ENCODE measurements around the gene CT47C1.

DNA sequence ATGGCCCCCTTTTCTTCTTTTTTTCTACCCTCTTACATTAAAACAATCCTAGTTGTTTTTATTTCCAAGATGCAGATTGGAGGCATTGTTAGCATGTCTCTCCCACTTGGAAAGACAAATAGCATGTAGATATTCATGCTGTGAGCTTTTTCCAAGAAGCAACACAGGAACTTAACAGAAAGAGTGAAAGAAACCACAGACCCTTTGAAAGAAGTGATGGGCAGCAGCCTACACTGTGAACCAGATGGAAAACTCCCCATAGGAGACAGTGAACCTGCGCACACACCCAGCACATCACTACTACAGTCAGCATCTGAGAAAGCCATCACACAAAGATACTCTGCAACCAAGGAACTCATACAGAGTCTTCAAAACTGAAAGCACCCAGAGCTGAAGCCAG, 17.8 kb downstream of the CT47C1 start:
- TF ChIP-seq ZNF510 (tag by site-specific recombination; IDR thresholded peaks at IDR 0.05; ENCODE audit: insufficient replicate concordance) (no peak), ZNF610 (tag by site-specific recombination; IDR thresholded peaks at IDR 0.05; ENCODE audit: borderline replicate concordance) (no peak), ZNF529 (tag by site-specific recombination; IDR thresholded peaks at IDR 0.05; ENCODE audit: insufficient replicate concordance) (no peak), KLF10 (tag by site-specific recombination; IDR thresholded peaks at IDR 0.05) (no peak), ZNF23 (tag by site-specific recombination; IDR thresholded peaks at IDR 0.05; ENCODE audit: borderline replicate concordance) (no peak), MEIS1 (CRISPR knock-in tag; IDR thresholded peaks at IDR 0.05; ENCODE audit: borderline replicate concordance) (no peak), TCF7L2 (IDR thresholded peaks at IDR 0.05; ENCODE audit: borderline replicate concordance, low read depth, low read length) (no peak), ZNF112 (tag by site-specific recombination; IDR thresholded peaks at IDR 0.05) (no peak), ZNF530 (tag by site-specific recombination; IDR thresholded peaks at IDR 0.05; ENCODE audit: low read depth) (no peak), SP2 (tag by site-specific recombination; IDR thresholded peaks at IDR 0.05) (no peak)
- TF ChIP-seq, protein P1, sequence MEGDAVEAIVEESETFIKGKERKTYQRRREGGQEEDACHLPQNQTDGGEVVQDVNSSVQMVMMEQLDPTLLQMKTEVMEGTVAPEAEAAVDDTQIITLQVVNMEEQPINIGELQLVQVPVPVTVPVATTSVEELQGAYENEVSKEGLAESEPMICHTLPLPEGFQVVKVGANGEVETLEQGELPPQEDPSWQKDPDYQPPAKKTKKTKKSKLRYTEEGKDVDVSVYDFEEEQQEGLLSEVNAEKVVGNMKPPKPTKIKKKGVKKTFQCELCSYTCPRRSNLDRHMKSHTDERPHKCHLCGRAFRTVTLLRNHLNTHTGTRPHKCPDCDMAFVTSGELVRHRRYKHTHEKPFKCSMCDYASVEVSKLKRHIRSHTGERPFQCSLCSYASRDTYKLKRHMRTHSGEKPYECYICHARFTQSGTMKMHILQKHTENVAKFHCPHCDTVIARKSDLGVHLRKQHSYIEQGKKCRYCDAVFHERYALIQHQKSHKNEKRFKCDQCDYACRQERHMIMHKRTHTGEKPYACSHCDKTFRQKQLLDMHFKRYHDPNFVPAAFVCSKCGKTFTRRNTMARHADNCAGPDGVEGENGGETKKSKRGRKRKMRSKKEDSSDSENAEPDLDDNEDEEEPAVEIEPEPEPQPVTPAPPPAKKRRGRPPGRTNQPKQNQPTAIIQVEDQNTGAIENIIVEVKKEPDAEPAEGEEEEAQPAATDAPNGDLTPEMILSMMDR (tag by site-specific recombination; IDR thresholded peaks at IDR 0.05) = no peak
- TF ChIP-seq, protein P2, sequence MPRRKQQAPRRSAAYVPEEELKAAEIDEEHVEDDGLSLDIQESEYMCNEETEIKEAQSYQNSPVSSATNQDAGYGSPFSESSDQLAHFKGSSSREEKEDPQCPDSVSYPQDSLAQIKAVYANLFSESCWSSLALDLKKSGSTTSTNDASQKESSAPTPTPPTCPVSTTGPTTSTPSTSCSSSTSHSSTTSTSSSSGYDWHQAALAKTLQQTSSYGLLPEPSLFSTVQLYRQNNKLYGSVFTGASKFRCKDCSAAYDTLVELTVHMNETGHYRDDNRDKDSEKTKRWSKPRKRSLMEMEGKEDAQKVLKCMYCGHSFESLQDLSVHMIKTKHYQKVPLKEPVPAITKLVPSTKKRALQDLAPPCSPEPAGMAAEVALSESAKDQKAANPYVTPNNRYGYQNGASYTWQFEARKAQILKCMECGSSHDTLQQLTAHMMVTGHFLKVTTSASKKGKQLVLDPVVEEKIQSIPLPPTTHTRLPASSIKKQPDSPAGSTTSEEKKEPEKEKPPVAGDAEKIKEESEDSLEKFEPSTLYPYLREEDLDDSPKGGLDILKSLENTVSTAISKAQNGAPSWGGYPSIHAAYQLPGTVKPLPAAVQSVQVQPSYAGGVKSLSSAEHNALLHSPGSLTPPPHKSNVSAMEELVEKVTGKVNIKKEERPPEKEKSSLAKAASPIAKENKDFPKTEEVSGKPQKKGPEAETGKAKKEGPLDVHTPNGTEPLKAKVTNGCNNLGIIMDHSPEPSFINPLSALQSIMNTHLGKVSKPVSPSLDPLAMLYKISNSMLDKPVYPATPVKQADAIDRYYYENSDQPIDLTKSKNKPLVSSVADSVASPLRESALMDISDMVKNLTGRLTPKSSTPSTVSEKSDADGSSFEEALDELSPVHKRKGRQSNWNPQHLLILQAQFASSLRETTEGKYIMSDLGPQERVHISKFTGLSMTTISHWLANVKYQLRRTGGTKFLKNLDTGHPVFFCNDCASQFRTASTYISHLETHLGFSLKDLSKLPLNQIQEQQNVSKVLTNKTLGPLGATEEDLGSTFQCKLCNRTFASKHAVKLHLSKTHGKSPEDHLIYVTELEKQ (tag by site-specific recombination; IDR thresholded peaks at IDR 0.05; ENCODE audit: borderline replicate concordance) = no peak
- TF ChIP-seq, protein P3, sequence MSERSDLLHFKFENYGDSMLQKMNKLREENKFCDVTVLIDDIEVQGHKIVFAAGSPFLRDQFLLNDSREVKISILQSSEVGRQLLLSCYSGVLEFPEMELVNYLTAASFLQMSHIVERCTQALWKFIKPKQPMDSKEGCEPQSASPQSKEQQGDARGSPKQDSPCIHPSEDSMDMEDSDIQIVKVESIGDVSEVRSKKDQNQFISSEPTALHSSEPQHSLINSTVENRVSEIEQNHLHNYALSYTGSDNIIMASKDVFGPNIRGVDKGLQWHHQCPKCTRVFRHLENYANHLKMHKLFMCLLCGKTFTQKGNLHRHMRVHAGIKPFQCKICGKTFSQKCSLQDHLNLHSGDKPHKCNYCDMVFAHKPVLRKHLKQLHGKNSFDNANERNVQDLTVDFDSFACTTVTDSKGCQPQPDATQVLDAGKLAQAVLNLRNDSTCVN (tag by site-specific recombination; optimal IDR thresholded peaks at IDR 0.05) = no peak
